SKM-1 (cell line): ENCODE data around the gene CD99L2.

ENCODE experiments used
- DNase-seq: peaks from one replicate; lab custom pipeline; 2025; ENCODE audit not compliant: unreplicated experiment; lab: John Stamatoyannopoulos, UW

The CD99L2 gene

DNA sequence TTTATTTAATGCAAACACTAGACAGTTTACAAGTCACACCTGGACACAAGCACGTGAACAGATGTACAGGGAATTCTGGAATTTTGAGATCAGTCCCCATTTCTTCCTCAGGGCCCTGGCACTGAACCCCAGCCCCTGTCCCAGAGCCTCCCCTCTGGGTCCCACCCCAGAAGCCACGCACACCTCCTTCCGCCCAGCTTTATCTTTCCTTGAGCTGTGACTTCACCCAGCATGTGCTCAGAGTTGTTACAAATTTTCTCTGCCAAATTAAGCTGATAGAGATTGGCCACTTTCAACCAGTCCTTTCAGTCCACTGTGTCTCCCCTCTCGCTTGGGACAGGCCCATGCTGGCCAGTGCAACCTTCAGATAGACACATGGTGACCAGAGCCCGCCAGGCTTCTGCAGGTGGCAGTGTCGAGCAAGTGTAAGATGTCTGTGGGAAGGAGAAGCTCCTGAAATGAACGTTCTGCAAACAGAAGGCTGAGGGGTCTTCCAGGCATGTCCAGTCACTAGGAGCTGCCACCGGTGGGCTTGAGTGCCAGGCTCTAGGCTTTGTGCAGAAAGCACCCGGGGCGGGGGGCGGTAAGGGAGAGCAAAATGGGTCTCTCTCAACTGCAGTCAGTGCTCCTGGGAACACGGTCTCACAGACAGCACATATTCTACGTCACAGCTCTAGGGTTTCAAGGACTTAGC, 132.0 kb downstream of the CD99L2 start:
- no peak for DNase-seq

DNA sequence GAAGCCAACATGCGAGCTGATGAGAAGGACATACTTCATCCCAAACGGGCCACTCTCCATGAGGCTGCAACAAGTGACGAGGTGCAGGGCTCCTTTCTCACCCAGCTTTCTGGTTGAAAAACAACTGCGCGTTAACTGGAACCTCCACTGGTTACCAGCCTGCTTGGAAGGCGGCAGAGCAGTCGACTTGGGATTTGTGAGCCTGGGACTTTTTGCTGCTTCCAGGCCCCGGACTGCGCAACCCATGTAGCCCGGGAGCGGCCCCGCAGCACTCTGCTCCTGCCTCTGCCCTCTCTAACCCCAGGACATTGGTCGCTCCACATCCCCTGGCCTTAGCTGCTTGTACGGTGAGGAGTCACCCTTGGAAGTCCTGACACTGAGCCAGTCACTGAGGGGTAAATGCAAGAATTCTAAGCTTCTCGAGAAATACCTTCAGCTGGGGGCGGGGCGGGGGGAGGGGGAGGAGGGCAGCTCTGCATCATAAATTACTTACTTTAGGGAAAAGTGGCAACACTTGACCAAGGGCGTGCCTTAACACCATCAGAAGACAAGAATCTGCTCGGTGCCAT, 132.6 kb downstream of the CD99L2 start:
- DNase-seq = no peak

- DNase-seq = no peak
Measured at GRCh38 chrX:150765237-150765636, 133.2 kb downstream of the CD99L2 start.

DNA sequence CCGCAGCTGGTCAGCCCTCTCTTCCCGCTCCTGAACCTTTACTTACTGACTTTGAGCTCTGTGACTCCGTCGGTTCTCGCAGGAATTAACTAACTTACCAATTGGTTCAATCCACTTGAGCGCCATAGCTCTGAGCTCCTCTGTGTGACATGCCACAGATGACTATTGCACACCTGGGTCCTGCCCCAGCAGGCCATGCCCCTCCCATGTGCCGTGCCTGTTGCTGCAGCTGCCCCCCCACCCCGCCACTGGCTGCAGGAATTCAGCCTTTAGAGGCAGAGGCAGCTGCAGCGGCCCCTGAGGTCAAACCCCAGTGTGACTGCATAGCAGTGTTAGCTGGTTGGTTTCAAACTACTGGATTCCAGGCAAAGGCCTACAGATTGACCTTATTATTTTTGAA, 134.7 kb downstream of the CD99L2 start:
- DNase-seq = no peak

DNA sequence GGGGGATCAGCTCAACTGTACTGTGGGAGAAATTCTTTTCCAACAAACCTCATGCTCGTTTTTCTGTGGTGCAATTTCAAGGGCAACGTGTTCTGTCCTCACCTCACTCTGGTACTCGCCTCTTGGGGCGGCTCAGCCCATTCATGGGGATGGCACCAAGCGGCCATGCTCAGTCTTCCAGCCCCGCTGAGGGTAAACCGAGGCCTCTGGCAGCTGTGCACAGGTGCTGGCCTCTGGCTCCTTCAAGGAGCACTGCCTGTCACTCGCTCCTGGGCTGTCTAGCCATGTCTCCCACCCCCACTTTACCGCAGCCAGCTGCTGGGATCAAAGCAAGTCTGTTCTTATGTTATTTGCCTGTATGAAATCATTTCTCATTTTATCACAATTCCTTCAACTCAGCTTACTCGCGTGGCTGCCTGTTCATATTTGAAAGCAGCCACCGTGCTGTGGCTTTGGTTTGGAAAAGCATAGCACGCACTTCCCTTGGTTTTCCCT, 135.1 kb downstream of the CD99L2 start:
- no peak for DNase-seq

- no peak for DNase-seq
Measured at GRCh38 chrX:150762258-150763165, 136.0 kb downstream of the CD99L2 start.

GRCh38 chrX:150761819-150762216, 136.7 kb downstream of the CD99L2 start:
- no peak for DNase-seq

- DNase-seq = no peak
Measured at GRCh38 chrX:150761176-150761818, 137.2 kb downstream of the CD99L2 start.

GRCh38 chrX:150759568-150760416, 138.7 kb downstream of the CD99L2 start:
- no peak for DNase-seq

DNA sequence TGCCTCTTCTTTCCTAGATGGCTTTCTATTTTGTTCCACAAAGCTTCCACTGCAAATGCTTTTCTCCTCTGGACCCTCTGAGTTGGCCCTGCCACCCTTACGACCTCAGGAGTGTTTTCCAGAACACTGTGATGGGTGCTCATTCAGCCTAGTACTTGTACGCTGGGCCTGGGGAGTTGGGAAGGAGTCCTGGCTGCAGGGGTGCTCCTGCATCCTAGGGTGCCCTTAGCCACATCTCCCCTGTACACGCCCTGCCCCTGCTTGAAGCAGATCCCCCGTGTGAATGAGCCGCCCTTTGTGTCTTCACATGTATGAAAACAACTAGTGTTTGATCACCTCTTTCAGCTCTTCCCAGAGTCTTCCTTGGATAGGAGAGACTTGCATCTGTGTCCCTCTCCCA, 141.1 kb downstream of the CD99L2 start:
- no peak for DNase-seq

- DNase-seq = no peak
Measured at GRCh38 chrX:150753968-150754367, 144.5 kb downstream of the CD99L2 start.

DNA sequence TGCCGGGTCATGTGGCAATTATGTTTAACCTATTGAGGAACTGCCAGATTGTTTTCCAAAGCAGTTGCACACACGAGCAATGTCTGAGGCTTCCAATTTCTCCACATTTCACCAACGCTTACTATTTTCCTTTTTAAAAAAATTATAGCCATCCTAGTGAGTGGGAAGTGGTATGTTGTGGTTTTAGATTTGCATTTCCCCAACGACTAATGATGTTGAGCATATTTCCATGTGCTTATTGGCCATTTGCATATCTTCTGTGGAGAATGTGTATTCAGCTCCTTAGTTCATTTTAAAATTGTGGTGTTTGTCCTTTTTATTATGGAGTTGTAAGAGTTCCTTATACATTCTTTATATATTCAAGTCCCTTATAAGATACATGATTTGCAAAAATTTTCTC, 145.1 kb downstream of the CD99L2 start:
- DNase-seq = no peak

DNA sequence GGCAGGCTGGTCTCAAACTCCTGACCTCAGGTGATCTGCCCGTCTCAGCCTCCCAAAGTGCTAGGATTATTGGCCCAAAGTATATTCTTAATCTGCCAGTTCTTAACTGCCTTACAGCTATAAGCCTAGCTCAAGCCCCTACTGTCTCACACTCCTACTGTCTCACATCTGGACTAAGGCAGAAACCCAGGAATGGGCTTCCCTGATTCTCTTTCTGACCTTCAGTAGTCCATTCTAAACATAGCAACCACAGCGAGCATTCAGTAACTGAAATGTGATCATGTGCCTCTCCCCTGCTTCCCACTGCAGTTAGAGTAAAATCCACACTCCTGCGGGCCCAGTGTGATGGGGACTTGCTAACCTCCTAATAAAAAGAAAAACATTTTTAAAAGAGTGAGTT, 146.3 kb downstream of the CD99L2 start:
- DNase-seq = no peak

- no peak for DNase-seq
Measured at GRCh38 chrX:150736475-150736874, 162.0 kb downstream of the CD99L2 start.

GRCh38 chrX:150731795-150732194, 166.7 kb downstream of the CD99L2 start:
- DNase-seq = no peak

DNA sequence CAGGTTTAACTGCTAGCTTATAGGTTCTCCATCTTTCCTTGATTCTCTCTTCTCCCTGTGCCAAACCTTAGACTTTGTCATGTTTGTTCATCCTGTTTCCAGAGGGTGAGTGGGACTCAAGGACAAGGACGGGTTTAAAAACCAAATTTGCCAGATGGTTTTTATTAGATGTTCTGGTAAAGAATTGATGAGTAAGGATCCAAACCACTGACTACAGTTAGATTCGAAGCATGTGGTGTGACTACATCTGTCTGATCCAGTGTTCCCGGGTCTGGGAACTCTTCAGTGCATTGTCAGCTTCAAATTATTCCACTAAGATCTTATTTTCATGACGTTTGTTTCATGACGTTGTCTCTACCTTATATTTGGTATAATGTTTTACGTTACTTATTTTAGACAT, 167.7 kb downstream of the CD99L2 start:
- no peak for DNase-seq

DNA sequence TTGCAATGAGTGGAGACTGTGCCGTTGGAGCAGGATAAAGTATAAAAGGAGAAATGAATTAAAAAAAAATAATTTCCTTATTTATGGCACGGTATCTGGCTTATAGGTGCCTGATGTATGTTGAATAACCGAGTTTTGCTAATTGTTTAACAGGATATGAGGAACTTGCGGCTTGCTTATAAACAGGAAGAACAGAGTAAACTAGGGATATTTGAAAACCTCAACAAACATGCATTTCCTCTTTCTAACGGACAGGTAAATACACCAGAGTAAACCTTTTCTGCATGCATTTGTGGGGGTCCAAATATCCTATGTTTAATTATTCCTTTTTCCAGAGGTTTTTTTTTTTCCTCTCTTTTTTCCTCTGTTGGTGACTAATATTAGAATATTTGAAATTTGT, 168.5 kb downstream of the CD99L2 start:
- DNase-seq = no peak

GRCh38 chrX:150719621-150720020, 178.8 kb downstream of the CD99L2 start:
- no peak for DNase-seq
